Lower lobe of right lung (tissue), 2 donors: ENCODE measurements around the gene MEX3A. TPM values are rescaled to one million over a fixed set of nuclear protein-coding genes. Genes with fewer than 3 reads are reported as not detected.
A peak's percentile ranks its signal among the peaks of the same experiment; 100 is the strongest.

Source experiments
- ATAC-seq, 2 donors: fragments of 200-7000 bp; cut with Tn5 transposase; one replicate each; pipeline ENCODE4 v1.9.1; 2020 to 2022; ENCODE audit warnings: mild to moderate bottlenecking in 2 of 2, moderate library complexity in 2 of 2
- DNase-seq: peaks from one replicate; pipeline ENCODE4 v3.0.0-alpha.2; 2020
- H3K27ac ChIP-seq: fragments of 200-600 bp; one replicate; pipeline ENCODE4 v1.8.0; 2022
- H3K27me3 ChIP-seq: fragments of 200-600 bp; one replicate; pipeline ENCODE4 v1.8.0; 2022; ENCODE audit warnings: low read depth
- H3K36me3 ChIP-seq: fragments of 200-600 bp; one replicate; pipeline ENCODE4 v1.8.0; 2022; ENCODE audit warnings: mild to moderate bottlenecking
- H3K4me1 ChIP-seq: fragments of 200-600 bp; one replicate; pipeline ENCODE4 v1.8.0; 2022
- H3K4me3 ChIP-seq: fragments of 200-600 bp; one replicate; pipeline ENCODE4 v1.8.0; 2022; ENCODE audit warnings: mild to moderate bottlenecking
- H3K9me3 ChIP-seq: fragments of 200-600 bp; one replicate; pipeline ENCODE4 v1.8.0; 2022
- intact Hi-C: fragments of 100-400 bp; cut with DNase I; formaldehyde crosslinking; loops from one replicate; pipeline ENCODE4 v1.11.0; 2022
- total RNA-seq: library from RNA; stranded (reverse); fragmentation: NEBNext Ultra II Directional; extraction: Animal tissue kit (Norgen Biotek cat#: 25700); gene quantifications from one replicate; pipeline ENCODE4 v1.2.1, GENCODE V29; 2021
- TF ChIP-seq, protein P1 (sequence below): fragments of 200-600 bp; IDR thresholded peaks from one replicate; pipeline ENCODE4 v1.8.0; 2022; ENCODE audit warnings: antibody characterized with exemption, mild to moderate bottlenecking
- donor health status: DM: no; HTN: yes; CAD: no; lungs with severe emphysema.

MEX3A gene
- total RNA-seq, 1 donor from 2014 or later: 0.74 TPM

DNA sequence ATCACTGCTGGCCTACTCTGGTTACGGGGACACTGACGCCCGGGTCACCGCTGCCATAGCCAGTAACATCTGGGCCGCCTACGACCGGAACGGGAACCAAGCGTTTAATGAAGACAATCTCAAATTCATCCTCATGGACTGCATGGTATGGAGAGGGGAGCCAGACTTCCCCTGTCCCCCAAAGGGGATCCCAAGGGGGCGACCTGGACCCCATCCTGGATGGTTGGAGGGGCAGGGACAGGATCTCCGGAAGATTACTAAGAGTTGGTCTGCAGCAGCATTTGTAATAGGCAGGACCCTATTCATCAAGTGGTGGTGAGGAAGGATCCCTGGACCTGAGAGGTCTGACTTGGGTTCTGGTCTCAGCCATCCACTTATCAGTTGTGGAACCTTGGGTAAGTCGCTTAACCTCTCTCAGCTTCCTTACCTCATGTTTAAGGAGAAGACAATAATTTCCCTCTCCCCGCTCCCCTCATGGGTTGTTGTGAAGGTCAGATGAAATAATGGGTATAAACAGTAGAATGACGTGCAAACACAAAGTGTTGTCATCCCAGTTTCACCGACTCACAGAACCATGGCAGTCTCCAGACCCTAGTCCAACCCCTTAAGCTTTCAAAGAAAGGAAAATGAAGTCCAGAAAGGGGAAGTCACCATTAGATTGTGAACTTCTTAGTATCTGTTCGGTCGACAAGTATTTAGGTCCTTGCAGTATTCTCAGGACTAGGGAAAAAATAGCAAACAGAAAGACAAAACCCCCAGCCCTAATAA is 26.8 kb downstream of the MEX3A start:
- Histone ChIP-seq H3K9me3 (no peaks in the 10 kb centered on the region), H3K4me1 (peaks cover 22% of the 10 kb centered on the region), H3K36me3 (peaks cover 20% of the 10 kb centered on the region), H3K27me3 (no peaks in the 10 kb centered on the region), H3K27ac (peak overlapping the region; percentile 85), H3K4me3 (peak overlapping the region; percentile 91)
- TF ChIP-seq, protein P1, sequence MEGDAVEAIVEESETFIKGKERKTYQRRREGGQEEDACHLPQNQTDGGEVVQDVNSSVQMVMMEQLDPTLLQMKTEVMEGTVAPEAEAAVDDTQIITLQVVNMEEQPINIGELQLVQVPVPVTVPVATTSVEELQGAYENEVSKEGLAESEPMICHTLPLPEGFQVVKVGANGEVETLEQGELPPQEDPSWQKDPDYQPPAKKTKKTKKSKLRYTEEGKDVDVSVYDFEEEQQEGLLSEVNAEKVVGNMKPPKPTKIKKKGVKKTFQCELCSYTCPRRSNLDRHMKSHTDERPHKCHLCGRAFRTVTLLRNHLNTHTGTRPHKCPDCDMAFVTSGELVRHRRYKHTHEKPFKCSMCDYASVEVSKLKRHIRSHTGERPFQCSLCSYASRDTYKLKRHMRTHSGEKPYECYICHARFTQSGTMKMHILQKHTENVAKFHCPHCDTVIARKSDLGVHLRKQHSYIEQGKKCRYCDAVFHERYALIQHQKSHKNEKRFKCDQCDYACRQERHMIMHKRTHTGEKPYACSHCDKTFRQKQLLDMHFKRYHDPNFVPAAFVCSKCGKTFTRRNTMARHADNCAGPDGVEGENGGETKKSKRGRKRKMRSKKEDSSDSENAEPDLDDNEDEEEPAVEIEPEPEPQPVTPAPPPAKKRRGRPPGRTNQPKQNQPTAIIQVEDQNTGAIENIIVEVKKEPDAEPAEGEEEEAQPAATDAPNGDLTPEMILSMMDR: no peak
- DNase-seq: no peak
- intact Hi-C loops: no loop called here
- ATAC-seq: no peak

GRCh38 chr1:156054500-156055280 is 27.6 kb downstream of the MEX3A start, which contains the start of gene LAMTOR2:
Gene LAMTOR2 (plus strand): TSS chr1:156054782. CDS start chr1:156054890, 108 bp downstream.
- peak; percentile 95 for ATAC-seq
- no peaks in the 10 kb centered on the region for H3K27me3 ChIP-seq
- no peaks in the 10 kb centered on the region for H3K9me3 ChIP-seq
- TF ChIP-seq, protein P1: no peak
- H3K36me3 ChIP-seq: peaks cover 25% of the 10 kb centered on the region
- intact Hi-C loops: no loop called here
- peak within 1 kb of the TSS; percentile 85 for H3K27ac ChIP-seq
- peaks cover 22% of the 10 kb centered on the region for H3K4me1 ChIP-seq
- peak within 1 kb of the TSS; percentile 91 for H3K4me3 ChIP-seq
- peak; percentile 98 for DNase-seq

DNA sequence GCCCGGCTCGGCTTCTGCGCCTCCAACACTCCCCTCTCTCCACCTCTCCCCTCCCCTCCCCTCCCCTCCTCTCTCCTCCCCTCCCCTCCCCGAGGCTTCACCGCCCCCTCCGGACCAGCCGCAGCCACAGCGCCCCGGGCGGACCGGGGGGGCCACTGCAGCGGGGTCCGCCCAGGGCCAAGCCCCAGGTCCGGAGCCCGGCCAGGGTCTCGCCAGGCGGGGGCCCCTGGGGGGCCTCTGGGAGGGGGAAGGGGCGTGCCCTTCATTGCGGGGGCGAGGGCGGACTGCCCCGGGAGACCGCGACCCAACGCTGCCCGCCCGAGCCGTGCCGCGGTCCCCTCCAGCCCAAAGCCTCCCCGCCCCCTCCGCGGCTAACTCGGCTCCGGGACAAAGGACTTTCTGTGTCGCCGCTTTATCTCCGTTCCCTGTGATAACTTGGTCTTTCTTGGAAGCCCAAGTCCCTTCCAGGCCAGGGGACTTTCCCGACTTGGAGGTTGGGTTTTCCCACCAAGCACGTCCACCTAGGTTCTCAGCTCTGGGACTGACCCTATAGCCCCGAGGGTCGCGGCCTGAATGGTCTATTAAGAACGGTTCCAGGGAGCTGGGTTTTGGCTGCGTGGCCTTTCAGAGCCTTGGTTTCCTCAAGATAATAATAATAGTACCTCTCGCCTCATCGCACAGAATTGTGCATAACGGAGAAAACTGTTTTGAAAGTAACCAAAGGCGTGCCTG is 28.3 kb downstream of the MEX3A start, which contains the start of gene UBQLN4:
Gene UBQLN4 (minus strand): TSS at position 31 of the 732 bp plus-strand sequence. CDS start 97 bp downstream, outside the sequence.
- TF ChIP-seq, protein P1: peak; percentile 52
- H3K27me3 ChIP-seq: no peaks in the 10 kb centered on the region
- H3K36me3 ChIP-seq: peaks cover 32% of the 10 kb centered on the region
- intact Hi-C loops: no loop called here
- H3K9me3 ChIP-seq: no peaks in the 10 kb centered on the region
- peak within 1 kb of the TSS; percentile 91 for H3K4me3 ChIP-seq
- peaks cover 22% of the 10 kb centered on the region for H3K4me1 ChIP-seq
- DNase-seq (peak; percentile 90), ATAC-seq (peak; percentile 90 to 95)
- H3K27ac ChIP-seq: peak within 1 kb of the TSS; percentile 85

- peak; percentile 19 to 25 for ATAC-seq
- intact Hi-C loops: no loop called here
- Histone ChIP-seq H3K27me3 (no peaks in the 10 kb centered on the region), H3K36me3 (peaks cover 32% of the 10 kb centered on the region), H3K4me1 (peaks cover 22% of the 10 kb centered on the region), H3K9me3 (no peaks in the 10 kb centered on the region), H3K4me3 (peak overlapping the region; percentile 91), H3K27ac (peak overlapping the region; percentile 46)
- peak; percentile 70 for DNase-seq
- TF ChIP-seq, protein P1: peak; percentile 26
Measured at GRCh38 chr1:156052862-156053767, 29.1 kb downstream of the MEX3A start.
